ENCODE measurements around the gene SLC39A11. TPM values are rescaled to one million over a fixed set of nuclear protein-coding genes. Genes with fewer than 3 reads are reported as not detected.

The SLC39A11 gene
- polyA plus RNA-seq, 3 donors = 16.6 to 27.9 (median 26.6) TPM

GRCh38 chr17:72745241-72745640 lies 347.2 kb downstream of the SLC39A11 start:
- no peaks in the 10 kb centered on the region for H4K20me1 ChIP-seq (ENCODE audit: insufficient read depth, low read length)
- no peak overlapping the region for H2AFZ ChIP-seq (ENCODE audit: insufficient read depth, low read depth, low read length, poor library complexity, severe bottlenecking)
- H3K4me2 ChIP-seq (replicated peaks; ENCODE audit: extremely low read depth, low read length, poor library complexity, severe bottlenecking) = no peak overlapping the region
- intact Hi-C loops (cut with micrococcal nuclease) = no loop called here
- H3K27me3 ChIP-seq (ENCODE audit: control insufficient read depth in 2 of 2, insufficient read depth in 2 of 2, low read length in 2 of 2) = no peaks in the 10 kb centered on the region
- DNase-seq = no peak
- Mint-ChIP-seq H3K4me1 (no peaks in the 10 kb centered on the region), H3K4me3 (no peak overlapping the region), H3K36me3 (peaks cover 7 to 17% of the 10 kb centered on the region in 2 donors), H3K27ac (no peak overlapping the region), H3K9me3 (peaks cover 0 to 2% (median 0%) of the 10 kb centered on the region in 7 donors), H3K27me3 (ENCODE audit: low read depth in 3 of 3) (peaks cover 0 to 2% (median 0%) of the 10 kb centered on the region in 3 donors)
- H3K4me1 ChIP-seq (ENCODE audit: control insufficient read depth in 1 of 2, insufficient read depth in 2 of 2, low read length in 2 of 2) = no peaks in the 10 kb centered on the region
- H3K36me3 ChIP-seq (replicated peaks in 1 of 2; ENCODE audit: control insufficient read depth in 1 of 2, insufficient read depth in 2 of 2, low read length in 2 of 2) = peaks cover 3 to 11% of the 10 kb centered on the region in 2 donors
- no peaks in the 10 kb centered on the region for H3K9me3 ChIP-seq (replicated peaks in 1 of 2; ENCODE audit: control insufficient read depth in 1 of 2, insufficient read depth in 1 of 2, low read length in 2 of 2)
- no peak overlapping the region for H3K4me3 ChIP-seq (replicated peaks in 1 of 3; ENCODE audit: low read depth in 2 of 3, low read length in 3 of 3)
- TF ChIP-seq CTCF (IDR thresholded peaks at IDR 0.05) = no peak
- no peak overlapping the region for H3K27ac ChIP-seq (ENCODE audit: low read depth in 1 of 2, low read length in 2 of 2)
- H3K9ac ChIP-seq (ENCODE audit: insufficient read depth, low read length, poor library complexity, severe bottlenecking) = no peak overlapping the region
- H3K79me2 ChIP-seq (ENCODE audit: insufficient read depth, low read length) = no peaks in the 10 kb centered on the region
- 86% methylated on average over 1 of the region's 2 CpGs for WGBS (ENCODE audit: insufficient coverage)

GRCh38 chr17:72743037-72743467 lies 349.4 kb downstream of the SLC39A11 start:
- H3K27me3 Mint-ChIP-seq (ENCODE audit: low read depth in 3 of 3) = peaks cover 0 to 2% (median 0%) of the 10 kb centered on the region in 3 donors
- Histone ChIP-seq H3K4me3 (replicated peaks in 1 of 3; ENCODE audit: low read depth in 2 of 3, low read length in 3 of 3) (no peak overlapping the region), H3K36me3 (replicated peaks in 1 of 2; ENCODE audit: control insufficient read depth in 1 of 2, insufficient read depth in 2 of 2, low read length in 2 of 2) (peaks cover 11 to 22% of the 10 kb centered on the region in 2 donors), H3K4me2 (replicated peaks; ENCODE audit: extremely low read depth, low read length, poor library complexity, severe bottlenecking) (no peak overlapping the region), H4K20me1 (ENCODE audit: insufficient read depth, low read length) (no peaks in the 10 kb centered on the region), H3K9ac (ENCODE audit: insufficient read depth, low read length, poor library complexity, severe bottlenecking) (no peak overlapping the region), H3K9me3 (replicated peaks in 1 of 2; ENCODE audit: control insufficient read depth in 1 of 2, insufficient read depth in 1 of 2, low read length in 2 of 2) (no peaks in the 10 kb centered on the region), H3K79me2 (ENCODE audit: insufficient read depth, low read length) (no peaks in the 10 kb centered on the region), H3K4me1 (ENCODE audit: control insufficient read depth in 1 of 2, insufficient read depth in 2 of 2, low read length in 2 of 2) (no peaks in the 10 kb centered on the region), H3K27ac (ENCODE audit: low read depth in 1 of 2, low read length in 2 of 2) (no peak overlapping the region), H3K27me3 (ENCODE audit: control insufficient read depth in 2 of 2, insufficient read depth in 2 of 2, low read length in 2 of 2) (no peaks in the 10 kb centered on the region), H2AFZ (ENCODE audit: insufficient read depth, low read depth, low read length, poor library complexity, severe bottlenecking) (no peak overlapping the region)
- peaks cover 14 to 23% of the 10 kb centered on the region in 2 donors for H3K36me3 Mint-ChIP-seq
- no peak overlapping the region for H3K27ac Mint-ChIP-seq
- no peak overlapping the region for H3K4me3 Mint-ChIP-seq
- whole genome bisulfite sequencing (ENCODE audit: insufficient coverage) = 100% methylated on average over 1 of the region's 4 CpGs
- peaks cover 0 to 2% (median 0%) of the 10 kb centered on the region in 7 donors for H3K9me3 Mint-ChIP-seq
- no peak for DNase-seq
- no peaks in the 10 kb centered on the region for H3K4me1 Mint-ChIP-seq
- intact Hi-C loops (cut with micrococcal nuclease) = no loop called here
- TF ChIP-seq CTCF (IDR thresholded peaks at IDR 0.05) = no peak
